ENCODE measurements around the gene TRIO.

The TRIO gene

DNA sequence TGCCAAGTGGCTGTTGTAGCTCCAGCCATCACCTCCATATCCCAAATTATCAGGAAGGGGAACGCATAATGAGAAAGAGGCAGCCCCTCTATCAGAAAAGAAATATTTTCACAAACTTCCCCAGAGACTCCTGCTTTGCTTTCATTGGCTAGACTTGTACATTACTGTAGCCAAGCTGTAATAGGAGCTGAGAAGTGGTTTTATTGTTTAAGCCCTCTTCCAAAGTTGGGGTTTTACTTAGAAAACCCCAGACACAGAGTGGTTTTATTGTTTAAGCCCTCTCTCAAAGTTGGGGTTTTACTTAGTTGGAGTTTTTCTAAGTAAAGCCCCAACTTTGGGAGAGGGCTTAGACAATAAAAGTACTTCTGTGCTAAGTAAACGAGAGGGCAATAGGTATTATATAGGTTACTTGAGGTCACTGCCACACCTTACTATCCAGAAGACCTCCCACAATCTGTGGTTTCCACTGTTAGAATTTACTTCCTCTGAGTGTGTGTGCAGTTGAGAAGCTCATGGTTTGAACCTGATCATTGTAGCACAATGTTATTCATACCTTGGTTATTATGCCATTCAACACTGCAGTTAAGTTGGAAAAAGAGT is 222.8 kb downstream of the TRIO start:
- in situ Hi-C loops (cut with HindIII; ENCODE audit: low sequenced_read_pairs), result no loop called here

DNA sequence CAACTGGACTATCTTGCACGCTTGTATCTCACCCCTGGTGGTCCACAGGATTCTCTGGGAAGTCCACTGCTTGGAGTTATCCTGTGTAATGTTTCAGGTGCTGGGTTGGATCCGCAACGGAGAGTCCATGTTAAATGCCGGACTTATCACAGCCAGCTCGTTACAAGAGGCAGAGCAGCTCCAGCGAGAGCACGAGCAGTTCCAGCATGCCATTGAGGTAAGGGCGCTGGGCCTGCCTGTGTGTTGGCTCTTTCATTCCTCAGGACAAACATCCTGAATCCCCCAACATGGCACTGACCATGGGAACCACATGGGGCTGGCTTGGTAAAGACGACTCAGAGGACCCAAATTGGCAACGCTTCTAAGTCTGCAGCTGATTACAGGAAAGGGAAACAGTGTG is 223.6 kb downstream of the TRIO start:
- in situ Hi-C loops (cut with HindIII; ENCODE audit: low sequenced_read_pairs), result no loop called here

DNA sequence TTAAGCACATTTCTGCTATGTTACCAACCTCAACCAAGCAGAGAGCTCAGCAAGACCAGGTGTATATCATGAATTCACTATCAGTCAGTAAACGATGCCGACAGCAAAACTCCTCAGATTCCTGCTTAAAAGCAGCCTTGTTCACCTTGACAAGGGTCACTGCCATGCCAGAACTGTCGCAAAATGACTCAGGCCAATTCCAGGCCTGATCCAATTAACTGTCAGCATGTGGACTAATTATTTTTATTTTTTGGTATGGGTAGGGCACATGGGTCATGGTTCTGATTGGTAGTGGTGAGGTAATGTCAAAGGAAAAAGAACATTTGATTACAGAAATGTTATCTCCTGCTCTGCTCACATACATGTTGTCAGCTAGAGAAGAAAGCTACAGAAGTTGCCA is 224.2 kb downstream of the TRIO start:
- in situ Hi-C loops (cut with HindIII; ENCODE audit: low sequenced_read_pairs), result no loop called here

DNA sequence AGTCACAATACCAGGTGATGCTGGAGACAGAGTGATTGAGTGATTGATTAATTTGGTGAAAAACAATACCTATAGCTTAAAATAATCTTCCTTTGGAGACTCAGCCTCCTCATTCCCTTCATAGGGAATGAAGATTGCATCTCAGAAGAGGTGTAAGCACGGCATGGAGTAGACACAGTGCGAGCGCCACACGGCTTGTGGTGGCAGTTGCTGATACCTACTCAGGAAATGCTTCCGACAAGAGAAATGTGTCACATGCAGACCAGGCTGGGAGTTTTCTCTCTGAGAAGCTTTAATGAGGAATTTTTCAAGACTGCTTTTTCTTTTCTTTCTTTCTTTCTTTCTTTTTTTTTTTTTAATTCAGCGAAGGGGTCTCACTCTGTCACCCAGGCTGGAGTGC is 226.6 kb downstream of the TRIO start:
- in situ Hi-C loops (cut with HindIII; ENCODE audit: low sequenced_read_pairs), result no loop called here

DNA sequence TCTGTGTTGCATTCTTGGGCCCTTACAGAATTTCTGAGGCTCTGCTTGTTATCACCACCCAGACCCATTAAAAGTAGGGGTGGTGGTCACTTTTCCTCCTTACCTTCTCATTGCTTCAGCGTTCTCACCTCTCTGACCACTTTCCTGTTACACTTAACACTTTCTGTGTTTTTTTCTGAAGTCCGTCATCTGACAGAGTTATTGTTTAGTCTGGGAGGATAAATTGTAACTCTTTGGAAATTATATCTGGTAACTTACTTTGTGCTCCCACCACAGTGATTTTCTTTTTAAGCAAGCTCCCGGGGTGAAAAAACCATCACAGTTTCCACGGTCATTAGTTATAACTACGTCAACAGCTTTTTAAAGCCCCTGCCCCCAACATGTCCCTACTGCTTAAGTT is 227.2 kb downstream of the TRIO start:
- in situ Hi-C loops (cut with HindIII; ENCODE audit: low sequenced_read_pairs), result no loop called here

DNA sequence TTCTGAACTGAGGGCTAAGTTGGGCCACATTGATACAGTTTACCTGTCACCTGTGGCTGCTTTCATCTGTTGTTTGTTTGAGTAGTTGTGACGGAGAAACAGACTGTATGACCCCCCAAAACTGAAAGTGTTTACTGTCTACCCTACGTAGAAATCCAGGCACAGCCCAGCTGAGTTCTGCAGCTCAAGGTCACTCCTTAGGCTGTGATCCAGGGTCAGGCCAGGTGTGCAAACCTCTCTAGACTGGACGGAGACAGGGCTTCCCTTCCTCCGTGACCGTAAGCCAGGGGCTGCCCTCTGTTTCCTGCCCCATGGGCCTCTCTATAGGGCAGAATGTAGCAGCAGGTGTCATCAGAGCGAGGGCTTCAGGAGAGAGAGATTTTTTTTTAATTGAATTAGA is 230.5 kb downstream of the TRIO start:
- in situ Hi-C loops (cut with HindIII; ENCODE audit: low sequenced_read_pairs), result no loop called here

DNA sequence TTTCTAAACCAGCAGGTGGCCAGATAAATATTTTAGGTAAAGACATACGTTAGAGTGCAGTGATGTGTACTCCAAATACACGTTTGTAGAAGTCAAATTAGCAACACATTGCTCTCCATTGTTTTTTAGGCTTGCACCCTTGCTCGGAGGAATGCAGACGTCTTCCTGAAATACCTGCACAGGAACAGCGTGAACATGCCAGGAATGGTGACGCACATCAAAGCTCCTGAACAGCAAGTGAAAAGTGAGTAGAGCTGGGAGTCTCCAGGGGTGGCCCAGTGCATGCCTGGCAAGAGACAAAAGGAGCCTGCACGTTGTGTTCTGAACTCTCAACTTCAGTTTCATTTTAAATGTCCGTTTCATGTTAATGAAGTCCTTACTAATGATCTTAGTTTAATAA is 231.0 kb downstream of the TRIO start:
- in situ Hi-C loops (cut with HindIII; ENCODE audit: low sequenced_read_pairs), result no loop called here

DNA sequence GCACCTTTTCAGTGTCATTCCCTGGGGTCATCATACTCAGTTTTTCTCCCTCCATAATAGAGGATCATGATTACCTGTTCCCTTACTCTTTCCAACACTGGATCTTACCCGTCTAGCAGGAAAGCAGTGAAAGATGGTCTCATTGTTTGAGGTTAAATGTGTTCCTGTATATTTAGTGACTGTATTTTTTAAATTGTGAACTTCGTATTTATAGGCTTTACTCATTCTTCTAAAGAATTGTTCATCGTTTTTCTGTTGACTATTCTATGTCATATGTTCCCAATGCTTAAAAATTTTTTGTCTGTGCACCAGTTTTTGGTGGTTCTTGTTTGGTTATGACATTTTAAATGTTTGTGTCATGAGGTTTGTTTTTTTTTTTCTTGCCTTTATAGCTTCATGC is 233.6 kb downstream of the TRIO start:
- in situ Hi-C loops (cut with HindIII; ENCODE audit: low sequenced_read_pairs), result loop anchor here (25.0 kb wide), 1 partner anchor 261 kb away; no protein-coding TSS in a partner anchor

DNA sequence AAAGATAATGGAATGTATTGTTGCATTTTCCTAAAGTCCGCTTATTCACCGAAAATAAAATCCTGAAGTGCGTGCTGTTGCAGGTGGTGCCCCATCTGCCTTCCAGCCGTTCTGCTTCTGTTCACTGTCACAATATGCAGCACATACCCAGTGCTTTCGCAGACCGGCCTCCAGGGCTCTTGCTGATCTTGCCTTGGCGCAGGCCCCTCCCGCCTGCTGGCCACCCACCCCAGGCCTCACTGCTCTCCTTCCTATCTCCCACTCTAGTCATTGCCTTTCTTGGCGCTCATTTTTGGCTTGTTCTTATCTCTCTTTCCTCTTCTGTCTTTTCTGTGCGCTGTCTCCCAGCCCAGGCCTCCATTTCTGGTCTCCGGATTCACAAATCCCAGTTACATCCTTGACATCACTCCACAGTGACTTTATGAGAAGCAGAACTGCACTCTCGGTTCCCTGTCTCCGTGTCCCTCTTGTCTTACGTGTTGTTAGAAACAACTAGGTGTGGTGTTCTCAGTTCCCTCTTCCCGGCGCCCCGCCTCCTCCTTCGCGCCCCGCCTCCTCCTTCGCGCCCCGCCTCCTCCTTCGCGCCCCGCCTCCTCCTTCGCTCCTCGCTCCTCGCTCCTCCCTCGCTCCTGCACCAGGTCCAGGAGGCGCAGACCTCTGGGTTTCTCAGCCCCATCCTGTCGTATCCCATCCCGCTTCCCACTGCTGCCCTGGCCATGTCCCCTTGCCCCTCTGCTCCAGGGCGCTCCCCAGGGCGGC is 236.8 kb downstream of the TRIO start:
- in situ Hi-C loops (cut with HindIII; ENCODE audit: low sequenced_read_pairs), result loop anchor here (25.0 kb wide), 1 partner anchor 257 kb away; no protein-coding TSS in a partner anchor

DNA sequence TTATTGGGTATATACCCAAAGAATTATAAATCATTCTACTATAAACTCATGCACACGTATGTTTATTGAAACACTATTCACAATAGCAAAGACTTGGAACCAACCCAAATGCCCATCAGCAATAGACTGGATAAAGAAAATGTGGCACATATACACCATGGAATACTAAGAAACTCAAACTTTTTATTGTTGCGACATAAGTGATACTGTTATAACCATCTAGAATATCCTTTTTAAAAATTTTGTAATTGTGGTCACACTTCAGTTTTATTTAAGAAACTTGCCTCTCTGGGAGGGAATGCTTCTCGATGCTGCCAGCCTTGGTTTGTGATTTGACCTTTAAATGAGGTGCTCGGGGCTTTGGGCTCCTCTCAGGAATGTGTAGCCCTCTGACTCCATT is 237.6 kb downstream of the TRIO start:
- in situ Hi-C loops (cut with HindIII; ENCODE audit: low sequenced_read_pairs), result loop anchor here (25.0 kb wide), 1 partner anchor 257 kb away; no protein-coding TSS in a partner anchor

DNA sequence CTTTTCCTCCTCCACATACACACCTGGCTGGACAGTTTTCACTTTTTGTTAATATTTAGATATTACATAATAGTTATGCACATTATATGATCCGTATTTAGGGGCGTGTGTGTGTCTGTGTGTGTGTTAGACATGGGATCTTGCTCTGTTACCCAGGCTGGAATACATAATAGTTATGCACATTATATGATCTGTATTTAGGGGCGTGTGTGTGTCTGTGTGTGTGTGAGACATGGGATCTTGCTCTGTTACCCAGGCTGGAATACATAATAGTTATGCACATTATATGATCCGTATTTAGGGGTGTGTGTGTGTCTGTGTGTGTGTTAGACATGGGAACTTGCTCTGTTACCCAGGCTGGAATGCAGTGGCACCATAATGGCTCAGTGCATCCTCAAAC is 239.5 kb downstream of the TRIO start:
- in situ Hi-C loops (cut with HindIII; ENCODE audit: low sequenced_read_pairs), result loop anchor here (25.0 kb wide), 1 partner anchor 255 kb away; no protein-coding TSS in a partner anchor

DNA sequence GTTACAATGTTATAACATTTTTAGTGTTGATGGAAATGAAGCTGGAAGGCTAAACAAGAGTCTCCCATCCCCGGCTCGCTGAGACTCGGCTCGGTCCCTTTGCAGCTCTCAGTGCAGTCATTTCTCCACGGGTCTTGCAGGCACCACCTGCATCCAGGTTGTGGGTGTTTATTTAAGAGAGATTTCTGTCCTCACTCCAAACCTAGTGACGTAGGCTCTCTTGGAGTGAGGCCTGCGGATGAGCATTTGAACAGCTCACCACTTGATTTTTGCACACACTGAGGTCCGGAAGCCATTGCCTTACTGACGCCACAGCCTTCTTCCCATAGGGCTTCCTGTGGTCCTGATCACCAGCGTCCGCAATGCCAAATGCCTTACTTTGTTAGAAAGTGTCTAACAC is 240.8 kb downstream of the TRIO start:
- in situ Hi-C loops (cut with HindIII; ENCODE audit: low sequenced_read_pairs), result loop anchor here (25.0 kb wide), 1 partner anchor 253 kb away; no protein-coding TSS in a partner anchor

DNA sequence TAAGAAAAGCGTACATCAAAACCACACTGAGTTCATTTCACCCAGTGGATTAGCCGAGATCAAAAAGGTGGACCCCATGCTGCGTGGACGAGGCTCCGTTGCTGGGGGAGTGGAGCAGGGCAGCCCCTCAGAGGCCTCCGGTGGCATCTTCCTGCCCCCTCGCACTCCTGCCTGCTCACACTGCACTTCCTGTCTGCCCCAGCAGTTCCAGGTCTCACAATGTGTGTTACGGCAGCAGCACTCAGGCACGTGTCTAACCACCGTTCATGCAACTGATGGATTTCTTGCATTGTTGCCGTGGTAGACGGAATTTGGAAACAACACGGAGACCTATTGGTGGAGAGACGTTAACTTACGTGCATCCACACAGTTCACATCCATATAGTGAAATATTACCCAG is 241.9 kb downstream of the TRIO start:
- in situ Hi-C loops (cut with HindIII; ENCODE audit: low sequenced_read_pairs), result loop anchor here (25.0 kb wide), 1 partner anchor 252 kb away; no protein-coding TSS in a partner anchor

DNA sequence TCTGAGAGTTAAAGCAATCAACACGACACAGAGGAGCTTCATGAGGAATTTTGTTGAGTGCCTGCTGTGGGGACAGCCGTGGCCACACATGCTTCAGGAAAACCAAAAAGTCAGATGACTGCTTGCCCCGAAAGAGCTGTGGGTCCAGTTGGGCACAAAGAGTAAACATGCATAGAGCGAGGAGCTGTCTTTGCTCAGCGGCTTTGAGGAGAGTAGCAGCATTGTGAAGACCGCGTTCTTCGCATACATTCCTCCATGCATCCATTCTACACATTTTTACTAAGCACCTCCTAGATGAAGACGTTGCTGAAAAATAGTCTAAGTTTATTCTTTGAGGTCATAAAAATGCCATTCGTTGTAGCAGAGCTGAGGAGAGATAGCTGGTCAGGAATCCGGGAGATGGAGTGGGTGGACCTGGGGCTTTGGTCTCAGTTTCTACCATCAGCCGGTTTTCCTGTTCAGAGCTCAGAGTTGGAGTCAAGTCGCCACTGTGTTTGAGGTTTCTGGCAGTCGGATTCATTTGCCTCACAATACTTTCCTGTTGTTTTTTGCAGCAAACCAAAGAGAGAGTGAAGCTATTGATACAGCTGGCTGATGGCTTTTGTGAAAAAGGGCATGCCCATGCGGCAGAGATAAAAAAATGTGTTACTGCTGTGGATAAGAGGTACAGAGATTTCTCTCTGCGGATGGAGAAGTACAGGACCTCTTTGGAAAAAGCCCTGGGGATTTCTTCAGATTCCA is 243.9 kb downstream of the TRIO start:
- in situ Hi-C loops (cut with HindIII; ENCODE audit: low sequenced_read_pairs), result loop anchor here (25.0 kb wide), 1 partner anchor 250 kb away; no protein-coding TSS in a partner anchor

DNA sequence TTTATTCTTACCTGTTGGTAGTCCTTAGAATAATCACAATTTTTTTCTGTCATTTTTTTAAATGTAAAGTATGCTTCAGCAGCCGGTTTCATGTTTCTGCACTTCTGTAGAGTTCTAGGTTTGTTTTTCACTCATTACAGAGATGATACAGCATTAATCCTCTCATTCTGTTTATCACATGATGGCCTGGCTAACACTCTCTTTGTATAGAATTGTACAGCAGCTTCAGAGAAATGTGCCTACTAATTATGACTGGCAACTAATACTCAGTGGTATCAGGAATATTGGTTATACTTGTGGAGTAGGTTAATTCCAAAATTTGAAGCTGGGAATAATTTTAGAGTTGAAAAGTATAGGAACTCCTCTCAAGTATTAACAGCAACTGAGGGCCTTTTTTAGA is 245.6 kb downstream of the TRIO start:
- in situ Hi-C loops (cut with HindIII; ENCODE audit: low sequenced_read_pairs), result loop anchor here (25.0 kb wide), 1 partner anchor 249 kb away; no protein-coding TSS in a partner anchor

DNA sequence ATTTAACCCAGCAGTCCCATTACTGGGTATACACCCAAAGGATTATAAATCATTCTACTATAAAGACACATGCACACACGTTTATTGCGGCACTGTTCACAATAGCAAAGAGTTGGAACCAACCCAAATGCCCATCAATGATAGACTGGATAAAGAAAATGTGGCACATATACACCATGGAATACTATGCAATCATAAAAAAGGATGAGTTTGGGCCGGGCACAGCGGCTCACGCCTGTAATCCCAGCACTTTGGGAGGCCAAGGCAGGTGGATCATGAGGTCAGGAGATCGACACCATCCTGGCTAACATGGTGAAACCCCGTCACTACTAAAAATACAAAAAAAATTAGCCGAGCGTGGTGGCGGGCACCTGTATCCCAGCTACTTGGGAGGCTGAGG is 249.4 kb downstream of the TRIO start:
- in situ Hi-C loops (cut with HindIII; ENCODE audit: low sequenced_read_pairs), result loop anchor here (25.0 kb wide), 1 partner anchor 245 kb away; no protein-coding TSS in a partner anchor

DNA sequence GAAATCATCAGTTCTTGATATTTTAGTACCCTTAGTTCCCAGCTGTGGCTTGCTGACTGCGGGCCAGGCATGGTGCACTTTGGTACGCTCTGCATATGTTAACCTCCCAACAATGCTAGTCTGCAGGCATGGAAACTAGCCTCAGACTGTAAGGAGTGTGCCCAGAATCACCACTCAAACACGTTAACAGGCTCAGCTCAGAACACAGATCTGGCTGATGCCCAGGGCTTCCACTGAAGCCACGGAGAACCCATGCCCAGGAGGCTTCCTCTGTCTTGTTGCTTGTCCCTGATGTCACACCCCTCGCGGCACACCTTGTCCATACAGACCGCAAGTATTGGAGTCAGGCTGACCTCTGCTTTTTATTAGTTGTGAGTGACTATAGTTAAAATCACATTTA is 251.2 kb downstream of the TRIO start:
- in situ Hi-C loops (cut with HindIII; ENCODE audit: low sequenced_read_pairs), result loop anchor here (25.0 kb wide), 1 partner anchor 243 kb away; no protein-coding TSS in a partner anchor

DNA sequence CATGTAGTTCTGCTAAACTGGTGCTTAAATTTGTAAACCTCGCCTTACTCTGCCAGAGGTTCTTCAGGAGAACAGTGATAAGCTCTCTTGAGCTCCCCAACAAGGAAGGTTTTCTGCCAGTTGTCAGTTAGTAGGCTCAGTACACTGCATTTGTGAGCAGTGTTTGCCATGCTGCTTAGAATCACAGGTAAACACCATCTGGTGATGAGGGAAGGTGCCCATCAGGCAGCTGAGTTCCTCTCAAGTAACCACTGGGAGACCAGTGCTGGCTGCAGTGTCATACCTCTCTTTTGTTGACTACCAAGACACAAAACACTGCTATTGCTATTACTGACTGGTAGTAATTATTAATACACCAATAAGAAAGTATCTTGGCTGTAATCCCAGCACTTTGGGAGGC is 252.3 kb downstream of the TRIO start:
- in situ Hi-C loops (cut with HindIII; ENCODE audit: low sequenced_read_pairs), result loop anchor here (25.0 kb wide), 1 partner anchor 242 kb away; no protein-coding TSS in a partner anchor

DNA sequence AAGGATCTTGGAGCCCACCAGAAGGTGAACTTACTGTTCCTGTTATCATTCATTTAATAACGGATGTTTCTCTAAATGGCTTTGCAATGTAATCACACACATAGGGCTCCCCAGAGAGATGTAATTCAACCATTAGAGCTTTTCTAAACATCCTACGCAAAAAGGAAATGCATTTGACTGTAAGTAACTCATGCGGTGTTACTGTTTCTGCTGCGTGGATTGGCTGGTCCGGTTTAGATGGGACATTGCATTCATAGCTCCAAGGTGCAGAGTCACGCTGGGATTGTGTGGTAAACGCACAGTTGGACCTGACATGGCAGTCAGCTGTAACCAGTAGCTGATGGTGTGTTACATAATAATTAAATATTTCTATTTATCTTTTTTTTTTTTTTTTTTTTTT is 252.9 kb downstream of the TRIO start:
- in situ Hi-C loops (cut with HindIII; ENCODE audit: low sequenced_read_pairs), result loop anchor here (25.0 kb wide), 1 partner anchor 241 kb away; no protein-coding TSS in a partner anchor

DNA sequence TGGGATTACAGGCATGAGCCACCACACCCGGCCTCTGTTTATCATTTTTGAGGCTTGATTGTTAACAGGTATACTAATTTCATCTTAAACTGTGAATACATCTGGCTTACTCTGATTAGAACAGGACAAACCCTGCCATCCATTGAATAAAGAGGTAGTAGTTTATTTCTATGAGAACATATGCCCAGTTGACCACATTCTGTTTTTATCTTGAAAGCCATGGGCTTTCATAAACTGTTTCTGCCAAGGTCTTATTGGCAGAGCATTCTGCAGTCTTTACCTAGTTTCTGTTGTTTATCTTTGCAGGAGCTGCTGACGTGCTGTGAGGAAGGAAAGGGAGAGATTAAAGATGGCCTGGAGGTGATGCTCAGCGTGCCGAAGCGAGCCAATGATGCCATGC is 253.6 kb downstream of the TRIO start:
- in situ Hi-C loops (cut with HindIII; ENCODE audit: low sequenced_read_pairs), result loop anchor here (25.0 kb wide), 1 partner anchor 241 kb away; no protein-coding TSS in a partner anchor

DNA sequence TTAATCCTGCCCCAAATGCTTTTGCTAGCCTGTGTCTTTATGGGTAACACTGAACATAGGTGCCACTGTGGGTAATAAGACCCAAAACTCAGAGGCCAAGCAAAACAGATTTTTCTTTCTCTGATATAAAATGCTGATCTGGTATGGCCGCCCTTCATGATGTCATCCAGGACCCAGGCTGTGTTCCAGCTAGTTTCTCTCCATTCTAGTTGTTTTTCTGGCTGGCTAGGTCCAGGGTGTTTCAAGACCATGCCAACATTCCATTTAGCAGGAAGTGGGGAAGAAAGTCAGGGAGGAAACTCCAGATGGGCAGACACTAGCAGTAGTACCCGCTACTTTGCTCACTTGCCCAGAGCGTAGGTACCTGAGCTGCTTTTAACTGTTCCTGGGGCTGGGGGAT is 254.6 kb downstream of the TRIO start:
- in situ Hi-C loops (cut with HindIII; ENCODE audit: low sequenced_read_pairs), result loop anchor here (25.0 kb wide), 1 partner anchor 240 kb away; no protein-coding TSS in a partner anchor

Data from endothelial cell of hepatic sinusoid (primary cell).